SK-N-SH treated with all-trans-retinoic acid at 6 μM for 48 hours (cell line): ENCODE results near the gene AGAP1.

Source experiments
- ATAC-seq: fragments of 200-7000 bp; cut with Tn5 transposase; 3 replicates; pipeline ENCODE4 v1.9.1; 2020; ENCODE audit warnings: mild to moderate bottlenecking, moderate library complexity
- ARNTL ChIP-seq: fragments of 450-650 bp; formaldehyde crosslinking; IDR thresholded peaks from 2 replicates; pipeline ENCODE4 v1.5.0; 2020; ENCODE audit warnings: low read depth, mild to moderate bottlenecking, moderate library complexity, borderline replicate concordance
- CSDC2 ChIP-seq: fragments of 250-450 bp; sonication (Bioruptor Pico); IDR thresholded peaks from 2 replicates; pipeline ENCODE4 v1.5.0; 2020; ENCODE audit warnings: mild to moderate bottlenecking, moderate library complexity
- ESRRG ChIP-seq: fragments of 250-450 bp; sonication (Bioruptor Pico); IDR thresholded peaks from 2 replicates; pipeline ENCODE4 v1.6.1; 2021; ENCODE audit warnings: mild to moderate bottlenecking
- GLIS3 ChIP-seq: fragments of 250-450 bp; sonication (Bioruptor Pico); IDR thresholded peaks from 2 replicates; pipeline ENCODE4 v1.5.0; 2020; ENCODE audit warnings: mild to moderate bottlenecking, moderate library complexity
- ISL1 ChIP-seq: fragments of 250-450 bp; sonication (Bioruptor Pico); IDR thresholded peaks from 2 replicates; pipeline ENCODE4 v2.1.2; 2022; ENCODE audit warnings: mild to moderate bottlenecking, moderate library complexity
- SNAI2 ChIP-seq: fragments of 250-450 bp; sonication (Bioruptor Pico); IDR thresholded peaks from 2 replicates; pipeline ENCODE4 v1.5.0; 2020; ENCODE audit warnings: mild to moderate bottlenecking, moderate library complexity
- TCF4 ChIP-seq: fragments of 250-450 bp; sonication (Bioruptor Pico); IDR thresholded peaks from 2 replicates; pipeline ENCODE4 v1.8.0; 2021; ENCODE audit warnings: mild to moderate bottlenecking, moderate library complexity, borderline replicate concordance
- TOX ChIP-seq: fragments of 250-450 bp; sonication (Bioruptor Pico); IDR thresholded peaks from 2 replicates; pipeline ENCODE4 v1.8.0; 2021; ENCODE audit warnings: mild to moderate bottlenecking, moderate library complexity, borderline replicate concordance
- ZFP3 ChIP-seq: fragments of 250-450 bp; sonication (Bioruptor Pico); IDR thresholded peaks from 2 replicates; pipeline ENCODE4 v1.5.0; 2020; ENCODE audit warnings: mild to moderate bottlenecking, moderate library complexity
- ZFP30 ChIP-seq: fragments of 450-650 bp; formaldehyde crosslinking; IDR thresholded peaks from 2 replicates; pipeline ENCODE4 v1.5.0; 2022; ENCODE audit warnings: mild to moderate bottlenecking, moderate library complexity
- ZNF565 ChIP-seq: fragments of 450-650 bp; formaldehyde crosslinking; conservative IDR thresholded peaks from 2 replicates; pipeline ENCODE4 v1.5.0; 2020; ENCODE audit warnings: low read depth, mild to moderate bottlenecking, moderate library complexity
- ZNF70 ChIP-seq: fragments of 450-650 bp; formaldehyde crosslinking; IDR thresholded peaks from 2 replicates; pipeline ENCODE4 v1.5.0; 2020; ENCODE audit warnings: mild to moderate bottlenecking, moderate library complexity
- ZNF8 ChIP-seq: fragments of 450-650 bp; formaldehyde crosslinking; IDR thresholded peaks from 2 replicates; pipeline ENCODE4 v1.5.0; 2020; ENCODE audit warnings: mild to moderate bottlenecking, moderate library complexity
- TF ChIP-seq, protein P1 (sequence below): fragments of 250-450 bp; sonication (Bioruptor Pico); IDR thresholded peaks from 2 replicates; pipeline ENCODE4 v1.5.0; 2020; ENCODE audit warnings: mild to moderate bottlenecking, moderate library complexity
- TF ChIP-seq, protein P2 (sequence below): fragments of 250-450 bp; sonication (Bioruptor Pico); IDR thresholded peaks from 2 replicates; pipeline ENCODE4 v1.8.0; 2021; ENCODE audit warnings: low read depth, mild to moderate bottlenecking, moderate library complexity, borderline replicate concordance

Gene AGAP1

DNA sequence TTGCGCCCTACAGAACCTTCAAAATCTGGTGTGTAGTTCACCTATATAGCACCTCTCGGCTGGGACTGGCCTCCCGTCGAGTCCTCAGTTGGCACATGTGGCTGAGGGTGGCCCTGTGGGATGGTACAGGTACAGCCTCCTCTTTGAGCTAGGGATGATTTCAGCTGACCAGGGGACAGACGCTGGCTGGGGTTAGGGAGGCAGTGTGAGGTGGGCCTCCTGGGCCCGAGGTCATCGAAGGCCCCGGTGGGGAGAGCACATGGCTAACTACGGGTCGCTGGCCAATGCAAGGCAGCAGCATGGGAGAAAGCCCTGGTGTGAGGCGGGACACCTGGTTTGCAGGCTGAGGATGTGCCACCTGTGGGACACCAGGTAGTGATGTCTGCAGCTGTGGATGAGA is 369.6 kb downstream of the AGAP1 start (continued):
- TF ChIP-seq, protein P1, sequence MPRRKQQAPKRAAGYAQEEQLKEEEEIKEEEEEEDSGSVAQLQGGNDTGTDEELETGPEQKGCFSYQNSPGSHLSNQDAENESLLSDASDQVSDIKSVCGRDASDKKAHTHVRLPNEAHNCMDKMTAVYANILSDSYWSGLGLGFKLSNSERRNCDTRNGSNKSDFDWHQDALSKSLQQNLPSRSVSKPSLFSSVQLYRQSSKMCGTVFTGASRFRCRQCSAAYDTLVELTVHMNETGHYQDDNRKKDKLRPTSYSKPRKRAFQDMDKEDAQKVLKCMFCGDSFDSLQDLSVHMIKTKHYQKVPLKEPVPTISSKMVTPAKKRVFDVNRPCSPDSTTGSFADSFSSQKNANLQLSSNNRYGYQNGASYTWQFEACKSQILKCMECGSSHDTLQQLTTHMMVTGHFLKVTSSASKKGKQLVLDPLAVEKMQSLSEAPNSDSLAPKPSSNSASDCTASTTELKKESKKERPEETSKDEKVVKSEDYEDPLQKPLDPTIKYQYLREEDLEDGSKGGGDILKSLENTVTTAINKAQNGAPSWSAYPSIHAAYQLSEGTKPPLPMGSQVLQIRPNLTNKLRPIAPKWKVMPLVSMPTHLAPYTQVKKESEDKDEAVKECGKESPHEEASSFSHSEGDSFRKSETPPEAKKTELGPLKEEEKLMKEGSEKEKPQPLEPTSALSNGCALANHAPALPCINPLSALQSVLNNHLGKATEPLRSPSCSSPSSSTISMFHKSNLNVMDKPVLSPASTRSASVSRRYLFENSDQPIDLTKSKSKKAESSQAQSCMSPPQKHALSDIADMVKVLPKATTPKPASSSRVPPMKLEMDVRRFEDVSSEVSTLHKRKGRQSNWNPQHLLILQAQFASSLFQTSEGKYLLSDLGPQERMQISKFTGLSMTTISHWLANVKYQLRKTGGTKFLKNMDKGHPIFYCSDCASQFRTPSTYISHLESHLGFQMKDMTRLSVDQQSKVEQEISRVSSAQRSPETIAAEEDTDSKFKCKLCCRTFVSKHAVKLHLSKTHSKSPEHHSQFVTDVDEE (CRISPR knock-in tag) = no peak
- TF ChIP-seq SNAI2 (CRISPR knock-in tag) (no peak), ZFP30 (CRISPR knock-in tag) (no peak)

DNA sequence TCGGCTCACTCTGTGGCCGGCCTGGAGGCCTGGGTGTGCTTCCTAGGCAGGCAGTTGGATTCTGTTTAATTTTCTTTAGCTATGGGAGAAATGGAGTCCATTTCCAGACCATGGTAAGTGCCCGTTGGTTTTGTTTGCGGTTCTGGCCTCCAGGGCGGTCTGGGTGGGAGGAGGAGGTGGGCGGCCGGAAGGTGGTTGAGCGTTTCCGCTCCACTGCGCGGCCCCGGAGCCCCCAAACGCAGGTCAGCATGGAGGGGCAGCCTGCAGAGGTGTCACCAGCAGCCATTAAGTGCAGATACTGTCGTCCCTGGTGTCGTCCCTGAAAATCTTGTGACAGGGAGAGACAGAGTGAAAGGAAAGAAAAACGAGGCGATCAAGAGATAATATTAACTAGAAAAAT is 370.5 kb downstream of the AGAP1 start:
- TF ChIP-seq ISL1 (no peak), ESRRG (CRISPR knock-in tag) (no peak)
- no peak for ATAC-seq

DNA sequence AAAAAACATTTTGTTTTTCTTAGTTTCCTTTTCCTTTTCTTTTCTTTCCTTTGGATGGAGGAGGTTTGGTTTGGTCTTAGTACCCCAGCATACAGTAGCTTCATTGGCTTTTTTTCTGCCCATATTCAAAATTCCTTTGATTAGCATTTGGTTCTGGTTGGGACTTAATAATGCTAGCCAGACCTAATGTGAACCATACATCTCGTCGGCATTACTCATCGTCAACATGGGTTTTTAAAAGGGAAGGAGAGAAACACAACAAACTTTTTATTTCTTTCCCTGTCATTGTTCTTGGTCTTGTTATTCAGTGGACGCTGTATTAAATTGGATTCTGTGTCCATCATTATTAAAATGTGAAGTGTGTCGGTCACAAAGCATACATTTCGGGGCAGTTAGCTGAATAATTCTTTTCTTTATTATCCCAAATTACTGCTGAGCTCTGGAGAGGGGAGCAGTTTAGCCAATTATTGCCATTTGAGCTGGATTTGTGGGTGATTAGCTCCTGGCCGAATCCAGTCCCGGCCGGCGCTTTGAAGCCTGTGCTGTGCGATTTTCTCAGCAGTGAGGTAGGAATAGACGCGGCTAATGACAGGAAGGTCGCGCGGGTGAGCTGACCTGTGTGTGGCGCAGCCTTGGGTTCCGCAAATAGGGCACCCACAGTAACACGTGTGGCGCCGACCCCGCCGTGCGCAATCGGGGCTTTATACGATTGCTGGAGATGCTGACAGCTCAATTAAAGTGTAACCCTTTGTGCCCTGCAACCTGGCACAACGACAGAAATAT is 371.1 kb downstream of the AGAP1 start:
- TF ChIP-seq, protein P2, sequence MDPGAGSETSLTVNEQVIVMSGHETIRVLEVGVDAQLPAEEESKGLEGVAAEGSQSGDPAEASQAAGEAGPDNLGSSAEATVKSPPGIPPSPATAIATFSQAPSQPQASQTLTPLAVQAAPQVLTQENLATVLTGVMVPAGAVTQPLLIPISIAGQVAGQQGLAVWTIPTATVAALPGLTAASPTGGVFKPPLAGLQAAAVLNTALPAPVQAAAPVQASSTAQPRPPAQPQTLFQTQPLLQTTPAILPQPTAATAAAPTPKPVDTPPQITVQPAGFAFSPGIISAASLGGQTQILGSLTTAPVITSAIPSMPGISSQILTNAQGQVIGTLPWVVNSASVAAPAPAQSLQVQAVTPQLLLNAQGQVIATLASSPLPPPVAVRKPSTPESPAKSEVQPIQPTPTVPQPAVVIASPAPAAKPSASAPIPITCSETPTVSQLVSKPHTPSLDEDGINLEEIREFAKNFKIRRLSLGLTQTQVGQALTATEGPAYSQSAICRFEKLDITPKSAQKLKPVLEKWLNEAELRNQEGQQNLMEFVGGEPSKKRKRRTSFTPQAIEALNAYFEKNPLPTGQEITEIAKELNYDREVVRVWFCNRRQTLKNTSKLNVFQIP (CRISPR knock-in tag) = no peak
- TF ChIP-seq ZNF565 (CRISPR knock-in tag) (no peak), ISL1 (no peak), GLIS3 (CRISPR knock-in tag) (no peak), TCF4 (no peak), ZFP3 (CRISPR knock-in tag) (no peak), ZNF70 (CRISPR knock-in tag) (no peak), ESRRG (CRISPR knock-in tag) (no peak), CSDC2 (CRISPR knock-in tag) (no peak)
- ATAC-seq = no peak

- TF ChIP-seq TOX (CRISPR knock-in tag) = no peak
- TF ChIP-seq, protein P1 (CRISPR knock-in tag) = no peak
- no peak for TF ChIP-seq ZFP30 (CRISPR knock-in tag)
- no peak for TF ChIP-seq ZNF565 (CRISPR knock-in tag)
- ATAC-seq = no peak
Observed at GRCh38 chr2:235866373-235866772, 372.5 kb downstream of the AGAP1 start.

DNA sequence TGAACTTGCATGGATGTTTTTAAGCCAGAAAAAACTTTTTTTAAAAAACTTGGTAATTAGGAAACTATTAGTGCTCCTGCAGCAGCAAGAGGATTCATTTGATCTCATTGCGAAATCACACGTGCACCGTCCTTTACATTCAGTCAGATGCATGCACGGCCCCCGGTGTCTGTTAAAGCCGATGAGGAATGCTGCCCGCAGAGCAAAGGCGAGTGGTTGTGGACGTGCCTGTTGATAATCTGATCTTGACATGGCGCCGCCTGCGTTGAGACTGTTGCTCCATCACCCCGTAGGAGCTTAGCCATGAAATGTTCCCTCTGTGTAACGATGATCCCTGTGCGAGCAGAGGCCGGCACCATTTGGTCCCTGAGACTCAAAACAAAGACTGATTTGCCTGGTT is 374.4 kb downstream of the AGAP1 start:
- TF ChIP-seq ARNTL (CRISPR knock-in tag) = no peak
- no peak for TF ChIP-seq ZNF565 (CRISPR knock-in tag)
- TF ChIP-seq CSDC2 (CRISPR knock-in tag) = no peak
- no peak for TF ChIP-seq ZNF8 (CRISPR knock-in tag)
- TF ChIP-seq, protein P1 (CRISPR knock-in tag) = no peak
- TF ChIP-seq SNAI2 (CRISPR knock-in tag) = no peak
- no peak for TF ChIP-seq ZFP30 (CRISPR knock-in tag)
- no peak for ATAC-seq
